NCI-H2081 treated with DMSO at 0.1 percent for 48 hours (cell line): ENCODE results near the gene GRM4.

Source experiments
- DNase-seq: peaks from one replicate; lab custom pipeline; 2025; lab: John Stamatoyannopoulos, UW

The GRM4 gene

DNA sequence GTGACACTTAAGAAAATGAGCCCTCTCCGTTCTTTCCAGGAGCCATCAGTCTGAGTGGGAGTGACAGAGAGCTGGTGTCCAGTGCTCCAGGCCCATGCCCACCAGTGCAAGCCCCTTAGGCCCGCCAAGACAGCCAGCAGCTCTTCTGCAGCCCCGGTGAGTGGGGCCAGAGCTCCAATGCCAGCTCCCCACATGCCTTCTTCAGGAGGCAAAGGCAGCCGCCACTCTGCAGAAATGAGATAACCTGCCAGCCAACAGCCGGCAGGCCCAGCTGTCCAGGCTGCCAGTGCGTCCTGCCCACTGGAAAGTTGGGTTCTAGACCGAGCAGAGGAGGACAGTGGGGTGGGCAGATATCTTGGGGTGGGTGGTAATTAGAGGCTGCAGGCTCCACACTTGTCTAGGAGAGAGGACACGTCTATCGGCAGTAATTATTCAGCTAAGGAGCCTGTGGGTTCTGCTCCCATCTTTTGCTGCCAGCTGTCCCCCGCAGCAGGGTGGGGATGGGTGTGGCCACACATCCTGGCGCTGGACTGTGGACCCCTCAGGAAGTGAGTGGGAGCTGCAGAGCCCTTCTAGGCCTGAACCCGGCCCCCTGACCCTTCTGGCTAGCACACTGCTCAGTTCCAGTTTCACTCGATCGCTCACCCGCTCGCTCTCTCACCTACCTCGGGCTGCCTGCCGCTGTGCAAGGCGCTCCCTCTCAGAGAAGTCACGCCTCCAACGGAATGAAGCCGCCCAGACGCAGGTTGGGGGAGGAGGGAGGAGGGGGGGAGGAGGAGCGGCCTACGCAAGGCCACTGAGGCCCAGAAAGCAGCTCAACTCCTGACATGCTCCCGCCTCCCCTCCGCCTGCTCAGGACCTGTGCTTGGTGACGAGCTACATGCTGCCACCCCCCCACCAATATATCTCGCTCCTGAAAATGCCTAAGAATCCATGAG lies 3.6 kb downstream of the GRM4 start:
- DNase-seq: no peak

DNA sequence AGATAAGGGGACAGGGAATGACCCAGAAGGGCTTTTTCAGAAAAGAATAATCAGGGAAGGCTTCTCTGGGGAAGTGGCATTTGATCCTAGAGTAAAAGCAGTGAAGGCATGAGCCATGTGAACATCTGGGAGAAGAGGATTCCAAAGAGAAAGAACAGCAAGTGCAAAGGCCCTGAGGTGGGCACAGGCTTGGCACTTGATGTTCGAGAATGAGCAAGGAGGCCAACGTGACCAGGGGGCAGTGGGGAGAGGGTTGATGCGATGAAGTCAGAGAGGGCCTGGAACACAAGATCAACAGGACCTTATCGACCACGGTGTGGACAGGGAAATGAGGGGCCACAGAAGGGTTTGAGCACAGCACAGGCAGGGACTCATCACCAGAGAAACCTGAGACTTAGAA lies 5.8 kb downstream of the GRM4 start:
- no peak for DNase-seq

DNA sequence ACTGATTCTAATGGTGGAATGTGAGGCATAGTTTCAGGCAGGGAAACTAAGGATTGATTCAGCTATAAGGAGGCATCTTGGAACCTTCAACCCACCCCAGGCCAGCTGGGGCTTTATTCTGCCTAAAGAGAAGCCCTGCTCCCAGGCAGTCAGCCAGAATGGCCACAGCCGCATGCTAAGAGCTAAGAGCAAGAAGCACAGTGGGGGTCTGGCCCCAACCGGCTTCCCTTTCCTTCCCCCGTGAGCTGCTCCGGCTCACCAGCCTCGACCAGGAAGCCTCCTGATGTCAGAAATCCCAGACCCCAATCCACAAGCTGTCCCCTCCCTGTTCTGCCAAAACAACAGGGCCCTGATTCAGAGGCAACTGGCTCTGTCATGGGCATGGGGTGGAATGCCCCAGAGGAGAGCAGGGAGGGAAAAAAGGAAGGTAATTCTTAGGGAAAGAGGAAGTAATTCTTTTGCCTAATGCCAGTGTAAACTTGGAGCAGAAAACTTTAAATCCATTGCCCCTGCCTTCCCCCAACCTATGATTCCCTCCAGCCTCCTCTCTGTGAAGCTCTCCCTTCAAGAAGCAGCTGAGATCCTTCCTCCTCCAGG lies 6.9 kb downstream of the GRM4 start:
- no peak for DNase-seq

DNA sequence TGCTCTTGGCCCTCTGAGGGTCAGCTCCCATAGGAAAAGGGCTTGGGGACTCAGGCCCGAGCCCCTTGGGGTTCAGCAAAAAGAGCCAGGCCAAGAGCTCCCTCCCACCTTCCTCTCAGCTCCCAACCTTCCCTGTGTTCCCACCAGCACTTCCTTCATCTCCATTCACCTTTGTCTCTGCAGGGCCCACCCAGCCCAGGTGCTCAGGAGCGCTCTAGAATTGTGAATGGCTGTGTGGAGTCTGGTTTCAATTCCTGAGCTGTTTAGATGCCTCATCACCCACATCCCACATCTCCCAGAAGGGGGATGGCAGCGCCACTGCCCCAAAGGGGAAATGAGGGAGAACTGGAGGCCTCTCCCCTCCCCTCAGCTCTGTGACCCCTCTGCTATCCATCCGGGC lies 7.7 kb downstream of the GRM4 start:
- no peak for DNase-seq

DNA sequence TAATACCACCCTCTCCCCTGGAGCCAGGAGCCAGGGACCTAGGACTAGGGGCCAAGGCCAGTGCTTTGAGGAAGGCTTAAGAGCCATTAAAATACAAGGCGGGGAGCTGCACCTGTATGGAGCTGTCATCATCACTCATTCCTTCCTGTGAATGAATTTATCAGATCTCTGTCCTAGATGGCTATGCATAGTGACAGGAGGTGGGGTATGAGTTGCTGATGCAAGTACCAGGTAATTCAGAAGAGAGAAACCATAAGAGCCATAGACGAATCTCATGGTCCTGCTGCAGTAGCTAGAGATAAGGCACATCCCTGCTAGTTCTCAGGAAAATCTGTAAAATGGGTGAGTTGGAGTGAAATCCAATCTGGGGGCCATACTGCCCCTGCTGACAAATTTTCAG lies 10.3 kb downstream of the GRM4 start:
- DNase-seq: no peak

DNA sequence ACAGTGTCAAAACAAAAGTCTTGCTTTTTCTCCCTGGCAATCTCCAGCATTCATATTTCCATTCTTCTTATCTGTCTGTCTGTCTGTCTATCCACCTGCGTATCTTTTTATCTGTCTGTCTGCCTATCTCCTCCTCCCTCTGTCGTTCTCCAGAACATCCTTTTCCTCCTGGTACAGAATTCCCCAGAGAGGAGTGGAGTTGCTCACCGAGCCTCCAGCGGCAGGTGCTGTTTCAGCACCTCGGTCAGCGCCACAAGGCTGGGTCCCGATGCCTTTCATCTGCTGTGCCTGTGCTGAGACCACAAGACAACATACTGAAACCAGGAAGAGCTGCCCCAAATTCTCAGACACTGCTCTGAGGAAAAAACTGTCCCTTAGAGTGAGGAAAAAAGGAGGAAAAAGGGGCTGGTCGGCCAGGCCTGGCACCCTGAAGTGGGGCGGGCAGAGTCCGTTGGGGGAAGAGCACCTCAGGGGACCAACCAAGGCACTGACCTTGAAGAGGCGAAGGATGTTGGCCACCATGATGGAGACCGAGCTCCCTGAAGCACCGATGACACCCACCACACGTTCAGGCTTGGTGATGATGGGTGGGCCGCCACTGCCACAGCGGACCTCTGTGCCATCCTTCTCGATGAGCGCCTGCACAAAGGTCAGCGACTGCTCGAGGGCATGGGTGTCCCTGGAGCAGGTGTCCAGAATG lies 13.3 kb downstream of the GRM4 start:
- DNase-seq: no peak

DNA sequence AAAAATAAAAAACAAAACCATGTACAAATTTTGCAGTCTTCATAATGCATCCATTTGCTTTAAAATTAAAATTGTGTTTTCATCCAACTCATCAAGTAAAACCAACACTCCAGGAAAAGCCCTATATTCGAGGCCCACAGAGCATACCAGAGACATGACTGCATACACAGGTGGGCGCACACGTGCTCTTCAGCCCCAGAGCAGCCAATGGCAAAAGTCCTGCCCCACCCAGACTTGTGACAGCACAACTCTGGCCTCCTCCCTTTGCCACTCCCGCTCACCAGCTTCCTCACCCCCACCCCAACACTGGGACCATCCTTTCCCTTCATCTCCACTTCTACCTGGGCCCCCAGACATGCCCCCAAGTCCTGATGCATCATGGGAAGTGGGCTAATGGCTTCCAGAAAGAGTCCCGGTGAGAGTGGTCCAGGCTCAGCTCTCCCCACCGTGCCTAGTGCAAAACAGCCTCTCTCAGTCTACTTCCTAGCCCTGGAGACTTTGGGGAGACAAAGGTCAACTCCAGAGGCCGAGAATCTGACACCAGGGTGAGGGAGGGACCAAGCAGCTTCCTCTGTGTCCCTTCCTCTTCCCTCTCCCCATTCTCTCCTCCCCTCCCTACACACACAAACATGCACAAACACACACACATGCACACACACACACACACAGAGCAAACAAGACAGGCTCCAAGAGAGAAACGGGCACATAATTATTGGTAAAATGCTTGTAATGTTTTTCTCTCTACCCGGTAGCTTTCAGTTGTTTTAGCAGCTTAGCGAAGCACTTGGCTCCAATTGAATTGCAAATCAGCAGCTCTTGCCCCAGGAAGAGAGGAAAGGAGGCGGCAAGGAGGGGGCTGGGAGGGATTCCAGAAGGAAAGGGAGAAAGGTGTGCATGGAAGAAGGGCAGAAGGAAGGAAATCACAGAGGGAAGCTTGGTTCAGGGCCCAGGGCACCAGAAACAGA lies 14.3 kb downstream of the GRM4 start:
- no peak for DNase-seq

DNA sequence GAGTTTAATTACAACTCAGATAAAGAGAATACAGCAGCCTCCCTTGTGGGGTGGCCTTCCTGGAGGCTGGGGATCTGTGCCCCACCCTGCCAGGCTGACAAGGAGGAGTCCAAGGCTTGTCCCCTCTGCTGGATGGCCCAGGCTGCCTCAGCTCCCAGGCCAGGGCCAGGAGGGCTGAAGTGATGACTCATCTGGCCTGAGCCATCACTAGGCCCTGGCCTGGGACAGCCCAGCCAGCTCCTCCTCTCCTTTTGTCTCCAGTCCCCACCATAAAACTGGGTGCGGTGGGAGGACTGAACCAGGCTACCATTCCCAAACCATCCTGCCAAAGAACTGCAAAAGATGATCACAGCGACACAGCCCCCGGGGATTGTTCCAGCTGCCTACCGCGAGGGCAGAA lies 15.0 kb downstream of the GRM4 start:
- no peak for DNase-seq

DNA sequence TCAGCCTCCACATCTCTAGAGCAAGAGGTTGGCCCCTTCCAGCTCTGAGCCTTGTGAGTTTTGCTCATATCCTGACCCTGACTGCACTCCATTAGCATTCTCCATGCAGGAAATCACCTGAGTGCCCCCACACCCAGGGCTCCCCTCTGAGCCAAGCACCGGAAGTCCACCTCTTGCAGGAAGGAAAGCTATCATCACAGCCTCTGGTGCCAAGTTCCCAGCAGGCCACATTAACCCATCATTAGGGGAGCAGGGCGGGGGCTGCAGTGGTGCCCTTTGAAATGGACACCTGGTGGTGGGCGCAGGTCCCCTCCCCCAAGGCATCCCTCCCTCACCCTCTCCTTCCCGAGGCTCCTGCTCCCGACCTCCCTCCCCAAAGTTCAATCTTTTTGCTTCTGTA lies 16.1 kb downstream of the GRM4 start:
- DNase-seq: no peak

DNA sequence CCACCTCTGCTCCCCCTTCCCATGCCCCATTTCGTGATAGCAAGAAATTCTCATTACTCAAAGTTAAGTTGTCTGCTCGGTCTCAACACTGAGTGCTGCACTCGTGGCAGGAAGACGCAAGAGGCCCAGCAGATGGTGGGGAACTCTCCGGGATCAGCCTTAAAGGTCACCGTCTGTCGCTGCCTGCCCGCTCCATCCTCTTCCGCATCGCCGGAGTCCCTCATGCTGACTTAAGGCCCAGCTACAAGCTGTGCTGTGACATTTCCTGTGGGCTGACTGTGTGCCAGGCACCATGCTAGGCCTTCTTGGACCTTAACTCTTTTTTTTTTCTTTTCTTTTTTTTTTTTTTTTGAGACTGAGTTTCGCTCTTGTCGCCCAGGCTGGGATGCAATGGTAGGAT lies 17.8 kb downstream of the GRM4 start:
- DNase-seq: no peak

DNA sequence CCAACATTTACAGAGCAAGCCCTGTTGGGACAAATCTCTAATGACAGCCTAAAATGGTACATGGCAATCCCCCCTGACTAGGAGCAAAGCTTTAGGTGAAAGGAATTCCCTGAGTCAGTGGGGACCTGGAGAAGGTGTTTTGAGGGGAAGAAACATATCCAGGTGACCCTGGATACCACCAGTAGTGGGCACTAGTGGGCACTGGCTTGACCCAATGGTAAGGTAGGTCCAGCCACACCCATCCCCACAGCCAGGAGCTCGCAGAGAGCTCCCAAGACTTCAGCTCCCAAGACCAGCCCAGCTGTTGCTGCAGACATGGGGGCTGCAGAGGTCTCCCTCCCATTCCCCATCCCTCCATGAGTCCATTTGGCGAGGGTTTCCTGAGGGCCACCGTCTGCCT lies 19.5 kb downstream of the GRM4 start:
- DNase-seq: no peak

DNA sequence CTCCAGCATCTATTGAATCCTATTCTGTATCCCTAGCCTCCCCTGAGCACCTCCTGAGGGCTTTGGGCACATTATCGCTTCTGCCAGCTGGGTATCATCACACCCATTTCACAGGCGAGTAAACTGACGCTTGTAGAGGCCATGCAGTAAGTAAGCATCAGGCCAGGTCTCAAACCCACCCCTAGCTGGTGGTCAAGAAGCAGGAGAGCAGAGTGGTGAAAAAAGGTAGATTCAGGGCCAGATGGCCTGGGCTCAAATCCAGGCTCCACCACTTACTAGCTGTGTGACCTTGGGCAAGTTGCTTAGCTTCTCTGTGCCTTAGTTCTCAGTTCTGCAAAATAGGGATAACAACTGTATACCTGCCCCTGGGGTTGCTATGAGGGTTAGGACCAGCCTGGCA lies 19.9 kb downstream of the GRM4 start:
- DNase-seq: no peak

DNA sequence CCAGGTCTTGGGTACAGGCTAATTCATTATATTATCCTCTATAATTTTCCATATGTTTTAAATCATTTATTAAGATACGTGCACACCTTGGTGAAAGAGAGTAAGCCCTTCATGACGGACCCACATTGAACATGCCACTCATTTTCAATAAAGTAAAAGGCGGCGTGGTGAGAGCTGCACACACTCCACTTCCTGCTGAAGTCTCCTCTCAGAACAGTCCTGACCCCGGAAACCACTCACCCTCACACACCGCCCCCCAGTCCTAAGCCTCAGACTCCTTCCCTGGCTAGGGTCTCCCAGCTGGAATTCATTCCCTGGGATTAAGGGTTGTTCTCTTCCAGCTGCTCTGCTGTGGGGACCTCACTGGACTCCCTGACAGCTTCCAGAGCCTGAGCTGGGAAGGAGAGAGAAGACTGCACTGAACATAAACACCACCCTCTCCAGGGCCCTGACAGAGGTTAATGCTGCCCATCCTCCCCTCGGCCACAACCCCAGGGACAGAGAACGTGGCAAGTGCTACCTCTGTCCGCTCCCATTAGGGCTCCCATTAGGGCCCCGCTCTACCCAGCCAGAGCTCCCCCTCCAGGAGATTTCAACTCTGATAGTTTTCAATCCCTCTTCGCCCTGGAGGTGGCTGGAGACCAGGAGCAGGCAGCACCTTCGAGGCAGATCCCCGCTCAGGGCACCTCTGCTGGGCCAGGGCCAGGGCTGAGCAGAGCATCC lies 24.8 kb downstream of the GRM4 start:
- DNase-seq: no peak

DNA sequence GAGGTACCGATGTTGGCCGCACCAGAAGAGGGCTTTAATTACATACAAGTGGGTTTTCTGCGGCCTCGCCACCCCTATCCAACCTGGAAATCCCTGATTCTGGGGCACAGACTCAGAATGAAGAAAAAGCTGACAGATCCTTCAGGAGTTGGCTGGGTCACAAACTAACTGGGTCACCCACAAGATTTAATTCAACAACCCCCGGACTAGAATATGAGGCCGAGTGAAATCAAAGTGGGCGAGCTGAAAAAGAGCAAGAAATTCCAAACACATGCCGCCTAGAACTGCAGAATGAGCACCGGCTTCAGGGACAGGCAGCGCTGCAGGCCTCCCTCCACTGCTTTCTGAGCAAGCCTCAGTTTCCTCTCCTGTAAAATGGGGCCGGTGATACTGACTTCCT lies 30.0 kb downstream of the GRM4 start:
- no peak for DNase-seq

DNA sequence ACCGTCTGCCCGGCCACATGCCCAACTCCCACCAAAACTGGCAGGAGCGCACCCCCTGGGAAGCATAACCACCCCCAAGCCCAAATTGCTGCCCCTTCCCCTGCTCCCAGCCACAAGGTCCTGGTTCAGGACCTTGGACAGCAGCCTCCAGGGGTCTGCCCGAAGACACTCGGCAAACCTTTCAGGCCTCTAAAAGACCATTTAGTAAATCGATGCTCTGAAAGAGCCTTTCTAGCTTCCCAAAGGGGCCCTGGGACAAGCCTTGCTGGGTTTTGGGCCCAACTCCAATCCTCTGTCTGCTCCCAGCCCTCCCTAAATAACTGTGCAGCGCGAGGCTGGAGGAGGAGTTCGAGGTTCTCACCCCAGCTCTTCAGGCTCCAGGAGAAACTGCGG lies 30.5 kb downstream of the GRM4 start:
- DNase-seq: no peak

DNA sequence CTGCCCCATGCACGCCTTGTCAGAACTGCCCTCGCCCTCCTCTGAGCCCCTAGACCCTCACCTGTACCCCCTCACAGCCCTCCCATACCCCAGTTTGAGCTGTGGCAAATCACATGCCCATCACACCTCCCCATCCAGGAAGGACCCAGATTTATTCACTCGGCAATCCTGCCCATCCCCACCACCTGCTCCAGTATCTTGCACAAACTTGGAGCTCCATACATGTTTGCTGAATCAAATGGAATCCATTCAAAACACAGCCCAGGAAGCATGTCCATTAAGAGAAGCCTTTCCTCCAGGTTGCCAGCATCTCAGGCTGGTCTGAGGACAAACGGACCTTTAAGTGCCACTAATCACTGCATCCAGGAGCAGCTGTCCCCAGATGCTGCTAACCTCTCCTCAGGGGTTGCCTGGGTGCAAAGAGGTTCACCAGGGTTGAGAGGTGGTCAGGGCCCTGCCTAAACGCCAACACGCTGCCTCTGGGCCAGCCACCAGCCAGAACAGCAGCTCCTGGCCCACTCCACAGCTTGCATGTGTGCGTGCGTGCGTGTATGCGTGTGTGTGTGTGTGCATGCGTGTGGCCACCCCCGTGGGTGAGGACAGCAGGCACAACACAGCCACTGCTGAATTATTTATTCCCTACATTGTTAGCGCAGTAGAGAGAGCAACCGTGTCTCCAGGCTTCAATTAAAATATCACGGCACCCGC lies 31.0 kb downstream of the GRM4 start:
- DNase-seq: no peak

DNA sequence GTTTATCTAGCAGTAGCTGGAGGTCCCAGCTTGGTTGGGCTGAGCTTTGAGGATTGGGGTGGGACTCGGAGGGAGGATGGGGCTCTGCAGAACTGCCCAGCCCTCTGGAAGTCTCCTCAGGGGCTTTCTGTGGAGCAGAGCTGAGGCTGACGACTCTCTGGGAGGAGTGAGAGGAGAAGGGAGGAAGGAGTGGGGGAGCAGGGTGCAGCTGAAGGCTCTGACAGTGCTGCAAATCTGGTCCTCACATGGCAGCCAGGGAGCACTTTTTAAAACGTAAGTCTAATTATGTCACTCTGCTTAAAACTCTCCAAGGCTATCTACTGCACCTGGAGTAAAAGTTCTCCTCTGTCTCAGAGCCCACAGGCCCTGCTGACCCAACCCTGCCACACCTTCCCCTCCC lies 32.4 kb downstream of the GRM4 start:
- DNase-seq: no peak

DNA sequence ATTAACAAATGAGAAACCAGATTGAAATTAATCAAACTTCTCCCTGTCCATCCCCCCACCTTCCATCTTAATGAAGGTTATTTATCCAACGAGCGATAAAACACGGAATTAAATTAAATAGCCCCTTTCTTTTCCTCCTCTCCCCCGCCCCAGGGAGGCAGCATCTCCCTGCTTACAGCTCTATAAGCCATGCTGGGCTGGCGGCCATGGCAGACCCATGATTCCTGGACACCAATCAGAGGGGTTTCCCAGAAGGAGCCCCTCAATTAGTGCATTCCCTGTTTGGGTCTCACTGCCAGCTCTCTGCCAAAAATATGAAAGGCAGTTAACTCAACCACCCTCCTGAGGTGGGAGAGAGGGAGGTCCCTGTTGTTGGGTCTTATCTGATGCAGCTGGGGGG lies 33.8 kb downstream of the GRM4 start:
- no peak for DNase-seq

DNA sequence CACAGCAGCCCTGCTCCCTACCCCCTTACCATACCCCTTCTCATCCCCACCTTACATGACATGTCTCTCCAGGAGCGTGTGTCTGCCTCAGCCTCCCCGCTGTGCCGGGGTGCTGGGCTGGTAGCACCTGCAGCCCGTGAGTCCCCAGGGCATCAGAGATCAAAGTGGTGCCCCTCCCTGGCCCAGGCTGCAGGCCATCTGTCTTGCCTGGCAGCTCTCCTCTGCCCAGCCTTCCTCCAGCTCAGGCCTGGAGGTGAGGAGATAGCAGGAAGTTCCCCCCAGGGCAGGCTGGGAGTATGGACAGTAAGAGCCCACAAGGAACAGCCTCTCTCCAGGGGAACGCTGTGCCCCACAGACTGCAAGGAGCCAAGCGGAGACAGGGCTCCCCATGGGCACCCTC lies 35.3 kb downstream of the GRM4 start:
- no peak for DNase-seq

DNA sequence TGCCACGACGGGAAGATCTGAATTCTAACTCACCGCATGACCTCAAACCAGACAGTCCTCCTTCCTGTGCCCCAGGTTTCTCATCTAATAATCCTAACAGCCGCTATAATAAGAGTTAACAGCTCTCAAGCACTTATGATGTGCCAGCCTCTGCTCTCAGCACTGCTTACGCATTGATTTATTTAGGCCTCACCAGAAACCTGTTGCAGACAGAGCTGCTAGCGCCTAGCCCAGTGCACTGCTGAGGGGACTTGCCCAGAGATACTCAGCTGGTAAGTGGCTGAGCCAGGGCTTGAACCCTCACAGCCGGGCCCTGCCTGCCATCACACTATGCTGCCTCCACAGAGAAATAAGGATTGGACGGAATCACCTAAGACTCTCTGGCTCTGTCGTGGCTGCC lies 37.7 kb downstream of the GRM4 start:
- no peak for DNase-seq

DNA sequence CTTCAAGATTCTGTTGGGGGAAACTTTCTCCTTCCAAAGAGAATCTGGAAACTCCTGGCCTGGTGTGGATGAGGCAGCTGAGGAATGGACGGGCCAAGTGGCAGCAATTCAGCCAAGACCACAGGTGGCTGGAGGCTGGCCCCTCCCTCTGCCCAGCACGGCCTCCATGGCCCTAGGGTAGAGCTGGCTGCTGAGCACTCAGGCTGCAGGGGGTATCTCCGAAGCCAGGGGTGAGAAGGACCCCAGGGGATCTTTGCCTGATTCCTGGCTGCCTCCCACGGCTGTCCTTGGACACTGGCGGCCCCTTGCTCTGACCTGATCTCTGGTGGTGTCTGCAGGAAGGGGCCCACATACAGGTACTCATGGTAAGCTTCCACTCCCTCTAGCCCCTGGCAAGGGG lies 39.0 kb downstream of the GRM4 start:
- no peak for DNase-seq
